ENCODE measurements around the gene PRKCA.

PRKCA gene

GRCh38 chr17:66803474-66803951, 501.1 kb downstream of the PRKCA start:
- TF ChIP-seq CTCF (IDR thresholded peaks at IDR 0.05): no peak
- Histone ChIP-seq H3K27ac (no peak overlapping the region), H3K4me3 (no peak overlapping the region)
- no peak for DNase-seq (ENCODE audit: low spot score)

GRCh38 chr17:66805567-66805966, 503.2 kb downstream of the PRKCA start:
- no peak for TF ChIP-seq CTCF (IDR thresholded peaks at IDR 0.05)
- Histone ChIP-seq H3K27ac (no peak overlapping the region), H3K4me3 (no peak overlapping the region)
- DNase-seq (ENCODE audit: low spot score): no peak

DNA sequence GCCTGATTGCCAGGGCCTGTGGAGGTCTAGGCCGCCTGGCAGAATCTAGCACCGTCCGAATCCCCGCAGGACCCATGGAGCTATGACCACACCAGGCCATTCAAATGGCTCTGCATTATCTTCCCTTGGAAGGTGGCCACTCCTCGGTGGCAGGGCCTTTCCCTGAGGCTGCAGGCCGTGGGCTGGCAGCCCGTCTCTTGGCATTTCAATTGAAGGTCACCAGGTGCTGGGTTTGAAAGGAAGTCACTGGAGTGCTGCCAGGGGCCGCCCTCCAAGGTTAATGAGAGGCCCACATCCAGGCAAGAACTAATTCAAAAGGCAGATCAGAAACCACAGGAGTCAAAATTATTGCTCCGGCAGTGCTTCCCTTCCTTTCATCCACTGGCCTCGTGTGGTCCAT, 504.8 kb downstream of the PRKCA start:
- DNase-seq (ENCODE audit: low spot score): no peak
- Histone ChIP-seq H3K27ac (no peak overlapping the region), H3K4me3 (no peak overlapping the region)
- no peak for TF ChIP-seq CTCF (IDR thresholded peaks at IDR 0.05)

DNA sequence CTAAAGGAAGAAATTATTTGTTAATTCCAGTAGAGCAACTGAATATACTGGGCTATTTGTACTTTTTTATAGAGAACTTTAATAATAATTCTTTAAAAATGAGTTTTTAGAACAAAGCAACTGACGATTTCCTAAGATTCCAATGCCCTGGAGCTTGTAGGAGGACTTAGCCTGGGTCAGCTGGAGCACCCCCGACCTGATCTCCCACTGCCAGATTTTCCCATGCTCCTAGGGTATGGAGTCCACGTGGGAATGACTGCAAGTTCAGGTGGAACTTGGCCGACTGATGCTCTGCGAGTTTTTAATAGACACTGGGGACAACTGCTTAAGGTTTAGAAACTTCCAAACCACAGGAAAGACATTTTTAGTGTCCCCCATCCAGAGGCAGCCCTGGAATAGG, 507.0 kb downstream of the PRKCA start:
- no peak for TF ChIP-seq CTCF (IDR thresholded peaks at IDR 0.05)
- H3K4me3 ChIP-seq: no peak overlapping the region
- DNase-seq (ENCODE audit: low spot score): no peak
- no peak overlapping the region for H3K27ac ChIP-seq

- DNase-seq (ENCODE audit: low spot score): no peak
- TF ChIP-seq CTCF (IDR thresholded peaks at IDR 0.05): no peak
- H3K27ac ChIP-seq: no peak overlapping the region
- no peak overlapping the region for H3K4me3 ChIP-seq
These were observed 508.7 kb downstream of the PRKCA start for GRCh38 chr17:66810951-66811682.

GRCh38 chr17:66811683-66812054, 509.3 kb downstream of the PRKCA start:
- no peak overlapping the region for H3K4me3 ChIP-seq
- no peak for DNase-seq (ENCODE audit: low spot score)
- H3K27ac ChIP-seq: no peak overlapping the region
- no peak for TF ChIP-seq CTCF (IDR thresholded peaks at IDR 0.05)

- no peak overlapping the region for H3K4me3 ChIP-seq
- H3K27ac ChIP-seq: no peak overlapping the region
- no peak for DNase-seq (ENCODE audit: low spot score)
- no peak for TF ChIP-seq CTCF (IDR thresholded peaks at IDR 0.05)
These were observed 510.2 kb downstream of the PRKCA start for GRCh38 chr17:66812571-66812970.
